Neuronal stem cell (in vitro differentiated cells): ENCODE measurements around the gene SNX13.

ENCODE experiments used
- DNase-seq: peaks from one replicate; pipeline ENCODE4 v3.0.0-alpha.2; 2013; ENCODE audit warnings: low spot score
- H2AFZ ChIP-seq: one replicate; pipeline ENCODE4 v1.6.1; 2013; ENCODE audit warnings: mild to moderate bottlenecking, low read length, inconsistent platforms
- H2AK5ac ChIP-seq: 2 replicates; pipeline ENCODE4 v1.6.1; 2013; ENCODE audit warnings: low read depth, mild to moderate bottlenecking, inconsistent platforms, low read length, moderate library complexity, mixed read lengths
- H2BK120ac ChIP-seq: 2 replicates; pipeline ENCODE4 v1.6.1; 2013; ENCODE audit warnings: low read depth, mild to moderate bottlenecking, inconsistent platforms, low read length, moderate library complexity, mixed read lengths
- H2BK12ac ChIP-seq: one replicate; pipeline ENCODE4 v1.6.1; 2013; ENCODE audit warnings: low read length, inconsistent platforms
- H2BK15ac ChIP-seq: 2 replicates; pipeline ENCODE4 v1.6.1; 2013; ENCODE audit warnings: mild to moderate bottlenecking, low read length, inconsistent platforms, mixed read lengths
- H2BK5ac ChIP-seq: one replicate; pipeline ENCODE4 v1.6.1; 2013; ENCODE audit warnings: inconsistent platforms, mild to moderate bottlenecking, low read length, moderate library complexity
- H3K14ac ChIP-seq: one replicate; pipeline ENCODE4 v1.6.1; 2013; ENCODE audit warnings: low read length, inconsistent platforms
- H3K18ac ChIP-seq: 2 replicates; pipeline ENCODE4 v1.6.1; 2013; ENCODE audit warnings: low read length, inconsistent platforms
- H3K23ac ChIP-seq: 2 replicates; pipeline ENCODE4 v1.6.1; 2013; ENCODE audit warnings: low read depth, mild to moderate bottlenecking, mixed read lengths, low read length, inconsistent platforms; ENCODE audit not compliant: poor library complexity
- H3K27ac ChIP-seq: replicated peaks from 3 replicates; pipeline ENCODE4 v1.5.1; 2013; ENCODE audit warnings: low read length, inconsistent platforms
- H3K27me3 ChIP-seq, 3 experiments: 2 replicates each; pipeline ENCODE4 v1.6.1; 2013; ENCODE audit warnings: low read length in 3 of 3, mild to moderate bottlenecking in 2 of 3, inconsistent platforms in 1 of 3, low read depth in 1 of 3, mixed read lengths in 1 of 3, moderate library complexity in 1 of 3; ENCODE audit not compliant: control insufficient read depth in 3 of 3, insufficient read depth in 3 of 3
- H3K36me3 ChIP-seq, 2 donors: replicated peaks in 1 of 2; 2 replicates each; pipeline ENCODE4 v1.6.1; 2013; ENCODE audit warnings: low read length in 2 of 2; ENCODE audit not compliant: control insufficient read depth in 2 of 2, insufficient read depth in 2 of 2
- H3K4ac ChIP-seq: 2 replicates; pipeline ENCODE4 v1.6.1; 2013; ENCODE audit warnings: inconsistent platforms, mild to moderate bottlenecking, low read length, moderate library complexity
- H3K4me1 ChIP-seq, 2 donors: 1 replicate in 1 of 2; 2 replicates in 1 of 2; pipeline ENCODE4 v1.6.1; 2013; ENCODE audit warnings: low read length in 2 of 2, low read depth in 1 of 2; ENCODE audit not compliant: control insufficient read depth in 2 of 2, insufficient read depth in 1 of 2
- H3K4me2 ChIP-seq: one replicate; pipeline ENCODE4 v1.6.1; 2013; ENCODE audit warnings: mild to moderate bottlenecking, low read length, inconsistent platforms; ENCODE audit not compliant: insufficient read depth, poor library complexity, severe bottlenecking
- H3K4me3 ChIP-seq, 2 donors: 2 replicates each; pipeline ENCODE4 v1.5.1; 2013; ENCODE audit warnings: low read length in 2 of 2, mild to moderate bottlenecking in 2 of 2, inconsistent platforms in 1 of 2, moderate library complexity in 1 of 2
- H3K79me1 ChIP-seq: one replicate; pipeline ENCODE4 v1.6.1; 2013; ENCODE audit warnings: low read depth, mild to moderate bottlenecking, inconsistent platforms, low read length, moderate library complexity
- H3K9ac ChIP-seq: one replicate; pipeline ENCODE4 v1.6.1; 2013; ENCODE audit warnings: mild to moderate bottlenecking, low read depth, low read length, inconsistent platforms; ENCODE audit not compliant: poor library complexity
- H3K9me3 ChIP-seq, 2 donors: replicated peaks in 1 of 2; 2 replicates each; pipeline versions ENCODE3 to v1.6.1; 2013; ENCODE audit warnings: low read length in 2 of 2, mild to moderate bottlenecking in 2 of 2, inconsistent platforms in 1 of 2, low read depth in 1 of 2, mixed read lengths in 1 of 2, moderate library complexity in 1 of 2; ENCODE audit not compliant: control insufficient read depth in 2 of 2, insufficient read depth in 1 of 2
- H4K8ac ChIP-seq: one replicate; pipeline ENCODE4 v1.6.1; 2013; ENCODE audit warnings: low read depth, mild to moderate bottlenecking, inconsistent platforms, low read length, moderate library complexity
- H4K91ac ChIP-seq: one replicate; pipeline ENCODE4 v1.6.1; 2013; ENCODE audit warnings: low read length, low read depth, mild to moderate bottlenecking, inconsistent platforms; ENCODE audit not compliant: poor library complexity
- WGBS, 2 donors: extraction: QIAGEN DNeasy Blood & Tissue Kit; methylation state at CpG; one replicate each; pipeline ENCODE4 v1.1.7; 2013; ENCODE audit warnings: missing lambda C conversion rate in 2 of 2, mixed read lengths in 1 of 2; ENCODE audit not compliant: insufficient read length in 2 of 2, insufficient replicate concordance in 1 of 2; ENCODE audit errors: extremely low coverage in 2 of 2; 5-methylcytosine and 5-hydroxymethylcytosine counted together

Gene SNX13

GRCh38 chr7:17902599-17902998 is 37.7 kb downstream of the SNX13 start:
- no CpG with 5 or more reads among the region's 5 CpGs for WGBS, 2 donors

GRCh38 chr7:17900464-17900863 is 39.8 kb downstream of the SNX13 start:
- Histone ChIP-seq H2AFZ (no peak overlapping the region), H3K79me1 (peaks cover 3% of the 10 kb centered on the region), H2BK120ac (no peak overlapping the region), H3K9me3 (no peaks in the 10 kb centered on the region), H2BK5ac (no peak overlapping the region), H3K23ac (no peak overlapping the region), H3K4me2 (no peak overlapping the region), H2BK15ac (no peak overlapping the region), H3K36me3 (no peaks in the 10 kb centered on the region), H3K9ac (no peak overlapping the region), H3K18ac (no peak overlapping the region), H2BK12ac (no peak overlapping the region), H3K14ac (no peak overlapping the region), H3K4me3 (no peak overlapping the region), H3K27me3 (no peaks in the 10 kb centered on the region), H3K4ac (no peak overlapping the region), H4K8ac (no peak overlapping the region), H3K4me1 (peaks cover 0 to 3% of the 10 kb centered on the region in 2 donors), H2AK5ac (no peak overlapping the region), H3K27ac (no peak overlapping the region), H4K91ac (no peak overlapping the region)
- no peak for DNase-seq
- no CpG with 5 or more reads among the region's 1 CpG for WGBS, 2 donors

More at GRCh38 chr7:17902599-17902998, 37.7 kb downstream of the SNX13 start:
- Histone ChIP-seq H3K4me1 (peaks cover 0 to 3% of the 10 kb centered on the region in 2 donors), H3K9ac (no peak overlapping the region), H2BK120ac (no peak overlapping the region), H3K18ac (no peak overlapping the region), H3K4ac (no peak overlapping the region), H3K36me3 (no peaks in the 10 kb centered on the region), H3K4me2 (no peak overlapping the region), H2BK12ac (no peak overlapping the region), H2BK5ac (no peak overlapping the region), H4K91ac (no peak overlapping the region), H3K9me3 (peaks cover 0 to 5% of the 10 kb centered on the region in 2 donors), H3K79me1 (peaks cover 3% of the 10 kb centered on the region), H3K27me3 (no peaks in the 10 kb centered on the region), H3K27ac (no peak overlapping the region), H2AFZ (no peak overlapping the region), H3K14ac (no peak overlapping the region), H3K4me3 (no peak overlapping the region), H3K23ac (no peak overlapping the region), H4K8ac (no peak overlapping the region), H2AK5ac (no peak overlapping the region), H2BK15ac (no peak overlapping the region)
- no peak for DNase-seq

GRCh38 chr7:17898111-17898510 is 42.2 kb downstream of the SNX13 start:
- Histone ChIP-seq H4K8ac (no peak overlapping the region), H3K9ac (no peak overlapping the region), H3K4me2 (no peak overlapping the region), H2BK120ac (no peak overlapping the region), H2BK15ac (no peak overlapping the region), H3K23ac (no peak overlapping the region), H3K14ac (no peak overlapping the region), H3K79me1 (peaks cover 3% of the 10 kb centered on the region), H3K4me1 (peaks cover 0 to 3% of the 10 kb centered on the region in 2 donors), H3K9me3 (no peaks in the 10 kb centered on the region), H2AK5ac (no peak overlapping the region), H3K18ac (no peak overlapping the region), H2BK12ac (no peak overlapping the region), H4K91ac (no peak overlapping the region), H2AFZ (no peak overlapping the region), H3K36me3 (no peaks in the 10 kb centered on the region), H3K4ac (no peak overlapping the region), H2BK5ac (no peak overlapping the region), H3K27ac (no peak overlapping the region), H3K4me3 (no peak overlapping the region), H3K27me3 (no peaks in the 10 kb centered on the region)
- no peak for DNase-seq
- no CpG with 5 or more reads among the region's 4 CpGs for WGBS, 2 donors

GRCh38 chr7:17887286-17887685 is 53.0 kb downstream of the SNX13 start:
- H3K9ac ChIP-seq, result no peak overlapping the region
- no peak overlapping the region for H3K18ac ChIP-seq
- no peaks in the 10 kb centered on the region for H3K79me1 ChIP-seq
- no peak overlapping the region for H3K4ac ChIP-seq
- H3K27me3 ChIP-seq, result no peaks in the 10 kb centered on the region
- H2AK5ac ChIP-seq, result no peak overlapping the region
- DNase-seq, result no peak
- H2BK5ac ChIP-seq, result no peak overlapping the region
- no peaks in the 10 kb centered on the region for H3K9me3 ChIP-seq
- H3K4me1 ChIP-seq, result peaks cover 0 to 8% of the 10 kb centered on the region in 2 donors
- no peak overlapping the region for H3K23ac ChIP-seq
- no peak overlapping the region for H3K27ac ChIP-seq
- H3K4me3 ChIP-seq, result no peak overlapping the region
- H2BK15ac ChIP-seq, result no peak overlapping the region
- H2BK120ac ChIP-seq, result no peak overlapping the region
- H2BK12ac ChIP-seq, result no peak overlapping the region
- no peak overlapping the region for H3K14ac ChIP-seq
- no peak overlapping the region for H2AFZ ChIP-seq
- no CpG with 5 or more reads among the region's 2 CpGs for WGBS, 2 donors
- no peak overlapping the region for H3K4me2 ChIP-seq
- peaks cover 0 to 60% of the 10 kb centered on the region in 2 donors for H3K36me3 ChIP-seq
- no peak overlapping the region for H4K91ac ChIP-seq
- H4K8ac ChIP-seq, result no peak overlapping the region
